Stimulated activated naive CD8-positive, alpha-beta T cell treated with anti-CD3 and anti-CD28 coated beads, Interleukin-15, Interleukin-2, amounts not matched to agents 100 U/mL and 50 U/mL, for 24 hours (primary cell): ENCODE measurements around the gene LITAF.

Source experiments
- ATAC-seq: fragments of 150-1000 bp; cut with Tn5 transposase; one replicate; pipeline ENCODE4 v1.10.0; 2021
- DNase-seq: peaks from one replicate; pipeline ENCODE4 v3.0.0; 2021

Gene LITAF

GRCh38 chr16:11586856-11587642 is at the start of gene LITAF:
TSS of gene LITAF (minus strand) at chr16:11586919. CDS start at chr16:11556730, 30,189 bp downstream.
- DNase-seq (peak; percentile 78), ATAC-seq (peak; percentile 58)

DNA sequence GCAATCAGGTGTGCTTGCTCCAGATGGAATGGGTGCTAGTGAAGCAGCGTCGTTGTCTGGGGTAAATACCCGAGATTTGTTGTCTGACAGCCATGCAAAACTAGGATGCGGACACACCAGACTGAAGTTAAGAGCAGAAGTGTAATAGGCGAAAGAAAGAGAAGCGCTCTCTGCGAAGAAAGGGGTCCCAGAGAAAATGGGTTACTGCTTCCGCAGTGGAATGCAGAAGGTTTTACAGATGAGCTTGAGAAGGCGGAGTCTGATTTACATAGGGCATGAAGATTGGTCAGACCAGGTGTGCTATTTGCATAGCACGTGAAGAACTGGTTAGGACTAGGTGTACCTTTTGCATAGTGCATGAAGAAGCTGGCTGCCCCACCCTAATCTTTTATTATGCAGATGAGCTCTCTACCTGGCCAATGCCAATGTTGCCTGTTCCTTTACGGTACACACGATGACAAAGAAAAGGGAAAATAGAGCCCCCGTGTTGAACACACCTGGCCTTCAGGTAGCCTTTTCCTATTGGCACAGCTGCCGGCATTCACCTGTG is 49.5 kb upstream of the LITAF start:
- DNase-seq (no peak), ATAC-seq (no peak)

DNA sequence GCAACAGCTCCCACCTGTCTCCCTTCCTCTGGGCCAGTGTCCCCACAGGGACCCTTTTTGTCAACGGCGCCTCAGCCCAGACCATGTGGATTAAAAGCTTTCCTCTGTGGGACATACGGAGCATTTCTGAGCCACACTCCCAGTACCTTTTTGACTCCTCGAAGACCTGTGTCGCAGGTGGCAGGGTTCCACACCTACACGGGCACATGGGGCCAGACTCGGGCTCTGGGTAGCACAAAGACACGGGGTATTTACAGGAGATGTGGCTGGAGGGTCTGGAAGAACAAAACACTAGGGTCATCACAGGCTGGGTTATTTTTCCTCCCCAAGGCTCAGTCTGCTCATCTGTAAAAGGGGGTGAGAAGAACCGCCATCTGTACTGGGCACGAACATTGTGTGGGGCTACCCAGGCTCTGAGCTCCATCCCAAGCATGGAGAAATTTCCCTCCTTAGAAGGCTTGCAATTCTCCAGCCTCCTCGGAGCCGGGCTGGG is 49.0 kb upstream of the LITAF start:
- DNase-seq (no peak), ATAC-seq (no peak)

GRCh38 chr16:11635113-11635652 is 48.5 kb upstream of the LITAF start:
- no peak for ATAC-seq
- DNase-seq: no peak

GRCh38 chr16:11634312-11634711 is 47.6 kb upstream of the LITAF start:
- no peak for ATAC-seq
- DNase-seq: no peak

DNA sequence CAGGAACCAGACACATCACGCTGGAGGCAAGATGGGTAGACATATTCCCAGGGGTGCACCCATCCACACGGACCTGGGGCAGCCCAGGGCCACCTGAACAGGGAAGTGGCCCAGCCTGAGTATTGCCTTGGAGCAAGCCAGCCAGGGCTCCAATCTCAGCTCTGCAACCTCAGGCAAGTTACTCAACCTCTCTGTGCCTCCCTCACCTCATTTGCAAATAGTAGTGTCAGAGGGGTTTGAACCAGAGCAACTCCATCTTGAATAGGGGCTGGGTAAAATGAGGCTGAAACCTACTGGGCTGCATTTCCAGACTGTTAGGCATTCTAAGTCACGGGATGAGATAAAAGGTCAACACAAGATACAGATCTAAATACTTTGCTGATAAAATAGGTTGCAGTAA is 46.4 kb upstream of the LITAF start:
- DNase-seq (no peak), ATAC-seq (no peak)

GRCh38 chr16:11632455-11632939 is 45.8 kb upstream of the LITAF start:
- DNase-seq: no peak

GRCh38 chr16:11631214-11631613 is 44.5 kb upstream of the LITAF start:
- ATAC-seq: no peak
- DNase-seq: no peak

More at GRCh38 chr16:11632455-11632939, 45.8 kb upstream of the LITAF start:
- no peak for ATAC-seq

GRCh38 chr16:11630768-11631056 is 44.0 kb upstream of the LITAF start:
- DNase-seq: no peak
- ATAC-seq: no peak

- no peak for ATAC-seq
- DNase-seq: no peak
These were observed 43.5 kb upstream of the LITAF start for GRCh38 chr16:11630046-11630767.

DNA sequence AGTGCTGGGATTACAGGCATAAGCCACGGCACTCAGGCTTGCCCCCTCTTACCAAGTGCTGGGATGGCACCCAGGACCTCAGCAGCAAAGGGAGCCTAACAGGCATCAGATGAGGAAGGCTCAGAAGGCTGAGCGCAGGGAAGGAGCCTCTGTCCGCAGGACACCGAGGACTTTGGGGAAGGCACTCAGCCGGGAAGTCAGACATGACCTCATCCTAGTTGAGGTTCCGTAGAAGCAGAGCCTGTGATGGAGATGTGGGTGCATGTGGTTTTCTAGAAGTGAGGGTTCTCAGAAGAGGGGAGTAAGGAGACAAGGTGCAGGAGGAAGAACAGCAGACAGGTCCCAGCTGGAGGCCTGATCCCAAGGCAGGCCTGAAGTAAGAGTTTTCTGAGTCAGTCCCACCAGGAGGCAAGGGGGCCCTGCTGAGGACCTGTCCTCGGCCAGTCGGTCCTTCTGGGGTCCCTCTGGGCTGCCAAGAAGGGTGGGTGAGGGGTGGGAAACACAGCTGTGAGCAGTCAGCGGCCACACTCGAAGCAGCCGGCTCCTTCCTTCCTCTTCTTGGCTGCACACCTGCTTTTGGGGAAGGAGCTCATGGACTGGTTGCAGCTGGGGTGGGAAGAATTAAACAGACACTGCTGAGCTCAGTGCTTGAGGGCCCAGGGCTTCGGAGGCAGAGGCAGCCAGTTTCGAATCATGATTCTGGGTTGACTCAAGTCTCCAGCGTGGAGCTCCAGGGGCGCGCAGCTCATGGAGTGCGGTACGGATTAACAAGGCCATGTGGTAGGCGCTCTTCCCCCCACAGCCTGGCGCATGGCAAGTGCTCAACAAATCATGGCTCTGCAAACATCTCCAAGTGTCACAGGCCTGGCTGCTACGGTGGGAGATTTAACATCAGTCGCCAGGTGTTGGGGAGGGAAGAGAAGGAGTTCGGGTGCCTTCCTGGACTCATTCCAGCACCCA is 42.6 kb upstream of the LITAF start:
- DNase-seq: no peak
- ATAC-seq: peak; percentile 19

GRCh38 chr16:11627822-11628457 is 41.2 kb upstream of the LITAF start:
- ATAC-seq (no peak), DNase-seq (no peak)

- DNase-seq (no peak), ATAC-seq (no peak)
These were observed 40.6 kb upstream of the LITAF start for GRCh38 chr16:11627292-11627663.

GRCh38 chr16:11626657-11627291 is 40.1 kb upstream of the LITAF start:
- no peak for DNase-seq
- no peak for ATAC-seq

DNA sequence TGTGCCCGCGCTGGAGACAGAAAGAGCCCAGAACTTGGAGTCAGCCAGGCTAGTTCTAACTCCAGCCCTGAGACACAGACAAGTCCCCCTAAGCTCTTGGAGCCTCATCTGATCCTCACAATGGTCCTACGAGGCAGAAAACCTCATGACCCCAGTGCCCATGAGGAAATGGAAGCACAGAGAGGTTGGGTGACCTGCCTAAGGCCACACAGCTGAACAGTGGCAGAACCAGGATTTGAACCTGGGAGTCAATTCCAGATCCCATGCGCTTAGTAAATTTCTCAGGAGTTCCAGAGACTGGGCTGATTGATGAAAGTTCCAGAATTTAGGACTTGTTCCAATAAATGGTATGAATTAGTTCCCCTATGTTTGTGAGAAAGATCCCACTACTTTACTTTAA is 39.0 kb upstream of the LITAF start:
- ATAC-seq: no peak
- DNase-seq: no peak

- ATAC-seq: no peak
These were observed 38.2 kb upstream of the LITAF start for GRCh38 chr16:11624636-11625607.

GRCh38 chr16:11624205-11624604 is 37.5 kb upstream of the LITAF start:
- DNase-seq (no peak), ATAC-seq (no peak)

More at GRCh38 chr16:11624636-11625607, 38.2 kb upstream of the LITAF start:
- DNase-seq: no peak

DNA sequence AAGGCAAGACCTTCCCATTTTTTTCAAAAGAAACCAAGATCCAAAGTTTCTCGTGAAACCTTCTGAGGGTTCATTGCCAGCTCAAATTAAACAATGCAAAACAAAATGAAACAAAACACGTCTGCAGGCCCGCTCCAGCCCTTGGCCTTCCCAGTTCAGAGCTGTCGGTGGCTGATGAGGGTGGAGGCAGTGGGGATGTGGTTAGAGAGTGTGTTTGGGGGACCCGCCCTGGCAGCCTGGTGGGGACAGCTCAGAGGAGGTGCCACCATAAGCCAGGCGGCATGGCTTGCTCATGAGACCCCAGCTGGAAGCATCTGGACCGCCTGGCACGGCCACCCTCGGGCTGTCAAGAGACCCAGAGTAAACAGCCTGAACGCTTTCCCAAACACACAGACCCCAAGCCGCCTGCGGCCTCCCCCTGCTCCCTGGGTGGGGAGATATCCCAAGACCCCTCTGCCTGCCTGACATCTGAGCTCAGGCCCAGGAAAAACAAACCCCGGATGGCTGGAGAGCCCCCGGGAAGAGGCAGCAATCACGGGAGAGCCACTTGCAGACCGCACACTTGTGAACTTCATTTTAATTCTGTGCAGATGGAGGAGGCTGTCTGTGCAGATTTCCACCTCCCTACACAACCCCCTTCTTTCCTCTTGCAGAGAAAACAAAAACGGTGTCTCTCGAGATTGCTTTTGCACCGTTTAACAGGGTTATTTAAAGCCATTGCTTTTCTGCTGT is 35.4 kb upstream of the LITAF start:
- ATAC-seq: peak; percentile 67
- DNase-seq: peak; percentile 54

DNA sequence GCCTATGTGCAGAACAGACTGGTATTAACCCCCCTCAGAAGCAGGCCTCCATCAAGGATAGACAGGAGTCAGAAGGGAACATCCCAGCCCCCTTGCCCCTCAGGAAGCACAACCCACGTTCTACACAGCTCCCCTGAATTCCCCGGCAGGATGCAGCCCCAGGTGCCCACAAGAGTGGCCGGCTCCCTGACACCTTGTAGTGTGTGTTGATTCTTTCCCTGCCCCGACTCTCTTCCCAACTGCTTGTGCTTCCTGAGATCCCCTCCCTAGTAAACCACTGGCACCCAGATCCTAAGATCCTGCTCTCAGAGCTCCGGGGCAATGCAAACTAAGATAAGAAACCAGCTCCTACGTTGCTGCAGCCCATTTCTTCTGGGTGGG is 34.8 kb upstream of the LITAF start:
- ATAC-seq (no peak), DNase-seq (no peak)
